Progenitor cell of endocrine pancreas (in vitro differentiated cells): ENCODE measurements around the gene SH3RF1. TPM values are rescaled to one million over a fixed set of nuclear protein-coding genes. Genes with fewer than 3 reads are reported as not detected.

Experiments
- DNase-seq: peaks from one replicate; pipeline ENCODE4 v3.0.0; 2021; ENCODE audit warnings: low spot score; ENCODE audit not compliant: unreplicated experiment
- H3K27ac Mint-ChIP-seq: 2 replicates; pipeline ENCODE4 v1.8.0; 2021; ENCODE audit warnings: mild to moderate bottlenecking, moderate library complexity, mixed read lengths
- H3K27me3 Mint-ChIP-seq: 2 replicates; pipeline ENCODE4 v1.8.0; 2021; ENCODE audit warnings: mixed read lengths
- H3K36me3 Mint-ChIP-seq: 2 replicates; pipeline ENCODE4 v1.8.0; 2022; ENCODE audit warnings: mixed read lengths; ENCODE audit not compliant: insufficient read depth
- H3K4me1 Mint-ChIP-seq: 2 replicates; pipeline ENCODE4 v1.8.0; 2021; ENCODE audit warnings: low read depth, mixed read lengths
- H3K4me3 Mint-ChIP-seq: 2 replicates; pipeline ENCODE4 v1.8.0; 2021; ENCODE audit warnings: low read depth, mild to moderate bottlenecking, moderate library complexity, mixed read lengths
- H3K9me3 Mint-ChIP-seq: 2 replicates; pipeline ENCODE4 v1.8.0; 2021; ENCODE audit warnings: low read depth, mixed read lengths
- CTCF ChIP-seq: fragments of 200-600 bp; sonication (generic); IDR thresholded peaks from one replicate; pipeline ENCODE4 v1.5.0; 2021; ENCODE audit warnings: antibody characterized with exemption, mild to moderate bottlenecking; ENCODE audit not compliant: unreplicated experiment
- long read RNA-seq: library from polyadenylated mRNA; unstranded; transcript quantifications from one replicate; pipeline ENCODE4 v2.0.0, GENCODE V29; 2020
- total RNA-seq: library from RNA; stranded (reverse); gene quantifications from 2 replicates; pipeline ENCODE4 v1.2.1, GENCODE V29; 2021

Gene SH3RF1
- total RNA-seq: 29.6 and 31.1 TPM in 2 replicates
- long read RNA-seq, full-length matches to known transcripts: 3 of 43 reads
- long read RNA-seq, partial matches to known transcripts: 30 of 43 reads
- long read RNA-seq, other reads (novel, unspliced or antisense): 10 of 43 reads

- Mint-ChIP-seq H3K4me1 (peaks cover 34% of the 10 kb centered on the region), H3K9me3 (no peaks in the 10 kb centered on the region), H3K4me3 (peak within 1 kb of the TSS; percentile 95), H3K27me3 (no peaks in the 10 kb centered on the region), H3K36me3 (peaks cover under 1% of the 10 kb centered on the region), H3K27ac (peak within 1 kb of the TSS; percentile 99)
- peak; percentile 74 for DNase-seq
- peak; percentile 64 for TF ChIP-seq CTCF
Measured at GRCh38 chr4:169270810-169271691, at the start of gene SH3RF1. Gene SH3RF1, minus strand, starts transcription at chr4:169270956. Its CDS starts 1,744 bp downstream, at chr4:169269212.

DNA sequence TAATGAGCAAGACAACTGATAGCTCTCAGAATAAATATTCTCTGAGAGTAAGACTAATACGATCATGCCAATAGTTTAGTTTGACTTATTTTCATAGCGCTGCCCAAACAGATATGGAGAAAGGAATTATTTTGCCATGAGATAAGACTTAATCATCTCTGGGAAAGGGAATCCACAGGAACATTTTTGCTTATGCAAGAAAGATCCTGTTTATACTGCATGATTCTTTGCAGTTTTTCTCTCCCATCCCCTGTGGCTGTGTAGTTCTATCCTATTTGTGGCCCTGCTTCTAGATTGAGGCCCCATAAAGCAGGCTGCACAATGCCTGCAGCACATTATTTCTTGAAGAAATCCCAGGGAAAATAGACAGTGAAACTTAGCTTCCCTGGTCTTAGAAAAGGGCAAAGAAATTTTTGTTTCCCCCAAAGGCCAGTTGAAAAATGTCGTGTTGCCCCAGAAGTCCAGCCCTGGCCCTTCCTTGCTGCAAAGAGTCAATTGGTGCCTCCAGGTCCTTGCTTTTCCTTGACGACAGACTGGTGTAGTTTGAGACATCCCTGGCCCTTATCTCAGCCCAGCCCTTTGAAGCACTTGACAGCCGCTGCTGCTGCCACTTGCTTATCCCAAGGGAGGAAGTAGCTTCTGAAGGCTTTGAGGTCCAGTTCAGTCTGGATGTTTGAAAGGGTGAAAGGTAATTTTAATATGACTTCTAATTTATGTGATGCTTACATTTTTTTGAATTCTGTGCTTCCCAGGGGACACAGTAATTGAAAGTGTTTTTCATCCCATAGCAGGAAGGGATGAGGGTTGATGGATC is 45.0 kb upstream of the SH3RF1 start:
- H3K36me3 Mint-ChIP-seq: no peaks in the 10 kb centered on the region
- no peak for TF ChIP-seq CTCF
- H3K9me3 Mint-ChIP-seq: peaks cover 2% of the 10 kb centered on the region
- no peak overlapping the region for H3K27ac Mint-ChIP-seq
- H3K27me3 Mint-ChIP-seq: no peaks in the 10 kb centered on the region
- H3K4me3 Mint-ChIP-seq: no peak overlapping the region
- peaks cover 5% of the 10 kb centered on the region for H3K4me1 Mint-ChIP-seq
- DNase-seq: no peak

DNA sequence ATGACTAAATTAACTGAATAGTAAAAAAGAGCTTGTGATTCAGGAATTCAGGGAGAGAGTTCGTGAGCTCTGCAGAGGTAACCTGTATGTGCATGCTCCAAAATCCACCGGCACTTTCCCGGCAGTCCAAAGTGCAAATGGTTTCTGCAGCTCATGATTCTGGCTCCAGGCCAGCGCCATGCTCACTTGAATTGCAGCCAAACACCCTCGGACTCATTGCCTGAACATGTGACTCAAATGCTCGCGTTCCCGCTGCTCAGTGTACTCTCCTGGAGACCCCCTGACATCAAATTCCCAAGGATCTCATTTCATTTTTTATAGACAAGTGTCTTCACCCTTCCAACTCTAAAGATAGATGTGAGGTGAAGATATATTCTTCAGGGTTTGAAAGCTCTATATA is 44.1 kb upstream of the SH3RF1 start:
- Mint-ChIP-seq H3K27ac (no peak overlapping the region), H3K9me3 (peaks cover 2% of the 10 kb centered on the region), H3K4me3 (no peak overlapping the region), H3K36me3 (no peaks in the 10 kb centered on the region), H3K4me1 (peaks cover 5% of the 10 kb centered on the region), H3K27me3 (no peaks in the 10 kb centered on the region)
- TF ChIP-seq CTCF: no peak
- DNase-seq: no peak

DNA sequence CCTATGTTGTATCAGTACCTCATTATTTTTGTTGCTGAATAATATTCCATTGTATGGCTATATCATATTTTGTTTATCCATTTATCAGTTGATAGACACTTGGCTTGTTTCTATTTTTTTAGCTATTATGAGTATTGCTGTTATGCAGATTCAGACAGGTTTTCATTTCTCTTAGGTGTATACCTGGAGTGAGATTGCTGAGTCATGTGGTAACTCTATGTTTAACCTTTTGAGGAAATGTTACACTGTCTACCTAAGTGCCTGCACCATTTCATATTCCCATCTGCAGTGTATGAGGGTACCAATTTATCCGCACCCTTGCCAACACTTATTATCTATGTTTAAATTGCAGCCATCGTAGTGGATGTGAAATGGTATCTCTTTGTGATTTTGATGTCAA is 43.0 kb upstream of the SH3RF1 start:
- Mint-ChIP-seq H3K36me3 (no peaks in the 10 kb centered on the region), H3K4me1 (peaks cover 13% of the 10 kb centered on the region), H3K27ac (no peak overlapping the region), H3K4me3 (no peak overlapping the region), H3K9me3 (peaks cover 5% of the 10 kb centered on the region), H3K27me3 (no peaks in the 10 kb centered on the region)
- DNase-seq: no peak
- no peak for TF ChIP-seq CTCF
